Hair follicular keratinocyte (primary cell): ENCODE results near the gene ENO2. TPM values are rescaled to one million over a fixed set of nuclear protein-coding genes. Genes with fewer than 3 reads are reported as not detected.

Source experiments
- total RNA-seq: library from RNA; depleted of rRNA; stranded (reverse); fragments of >200 nt; gene quantifications from 2 replicates; pipeline ENCODE4 v1.2.3, GENCODE V29; 2015

Gene ENO2
- 0.68 and 2.1 TPM in 2 replicates for total RNA-seq

DNA sequence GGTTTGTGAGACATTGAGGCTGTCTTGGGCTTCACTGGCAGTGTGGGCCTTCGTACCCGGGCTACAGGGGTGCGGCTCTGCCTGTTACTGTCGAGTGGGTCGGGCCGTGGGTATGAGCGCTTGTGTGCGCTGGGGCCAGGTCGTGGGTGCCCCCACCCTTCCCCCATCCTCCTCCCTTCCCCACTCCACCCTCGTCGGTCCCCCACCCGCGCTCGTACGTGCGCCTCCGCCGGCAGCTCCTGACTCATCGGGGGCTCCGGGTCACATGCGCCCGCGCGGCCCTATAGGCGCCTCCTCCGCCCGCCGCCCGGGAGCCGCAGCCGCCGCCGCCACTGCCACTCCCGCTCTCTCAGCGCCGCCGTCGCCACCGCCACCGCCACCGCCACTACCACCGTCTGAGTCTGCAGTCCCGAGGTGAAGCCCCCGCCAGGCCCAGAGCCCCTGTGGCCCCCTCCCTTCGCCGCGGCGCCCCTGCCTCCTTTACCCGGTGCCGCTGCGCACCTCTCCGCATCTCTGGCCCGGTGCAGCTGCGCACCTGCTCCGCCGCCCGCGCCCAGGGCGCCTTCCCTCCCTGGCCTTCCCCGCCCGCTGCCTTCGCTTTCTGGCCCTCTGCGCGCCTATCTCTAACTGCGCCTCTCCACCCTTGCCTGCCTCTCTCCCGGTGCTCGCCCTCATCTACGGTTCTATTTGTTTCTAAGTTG is at the start of gene ENO2:
Gene ENO2 (plus strand): TSS at position 335 of the 701 bp plus-strand sequence. CDS start 1,253 bp downstream, outside the sequence.

GRCh38 chr12:6867413-6868210 is 46.8 kb upstream of the ENO2 start, which contains the start of gene TPI1:
TPI1 (plus strand) TSS chr12:6867531; CDS start chr12:6867567, 36 bp downstream.

DNA sequence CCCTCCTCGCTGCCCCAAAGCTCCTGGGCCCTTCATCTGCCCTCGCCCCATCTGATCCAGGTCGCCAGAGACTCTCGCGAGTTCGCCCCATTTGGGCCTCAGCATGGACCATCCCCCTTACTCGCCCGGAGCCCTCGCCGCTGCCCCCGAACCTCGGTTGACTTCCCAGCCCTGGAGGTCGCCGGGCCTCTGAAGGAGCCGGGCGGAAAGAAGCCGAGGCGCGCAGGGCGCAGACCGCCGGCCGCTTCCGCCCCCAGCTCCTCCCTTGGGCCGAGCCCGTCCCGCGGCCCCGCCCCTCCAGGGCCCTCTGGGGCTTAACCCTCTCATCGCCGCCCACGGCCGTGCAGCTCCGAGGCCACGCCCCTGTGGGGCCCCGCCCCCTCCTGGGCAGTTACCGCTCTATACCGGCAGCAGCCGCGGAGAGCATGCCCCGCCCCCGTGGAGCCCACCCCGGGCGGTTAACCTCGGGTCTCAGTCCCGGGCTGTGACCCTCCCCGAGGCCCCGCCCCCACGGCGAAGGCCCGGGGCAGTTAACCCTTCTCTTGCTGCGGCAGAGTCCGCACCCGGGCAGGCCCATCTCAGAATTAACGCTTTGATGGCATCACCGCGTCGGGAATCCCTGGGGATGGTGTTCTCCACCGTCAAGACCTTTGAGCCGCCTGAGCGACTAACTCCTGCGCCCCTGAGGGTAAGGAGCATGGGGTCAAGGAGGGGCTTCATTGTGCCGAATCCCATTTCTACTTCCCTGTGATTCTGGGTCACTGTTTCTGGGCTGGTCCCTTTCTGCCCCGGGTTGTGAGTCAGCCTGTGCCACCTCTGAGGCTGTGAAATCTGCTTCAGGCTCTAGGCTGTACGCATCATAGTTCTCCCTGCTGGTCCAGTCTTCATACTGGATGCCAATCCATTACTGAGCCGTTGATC is 41.0 kb upstream of the ENO2 start, which contains the start of gene SPSB2:
Gene SPSB2 (minus strand): TSS at position 210 of the 921 bp plus-strand sequence. CDS start 402 bp downstream, outside the sequence.

GRCh38 chr12:6904280-6905276 is 9.8 kb upstream of the ENO2 start, which contains the start of gene LRRC23:
LRRC23 (plus strand) TSS chr12:6904822; CDS start chr12:6905634, 812 bp downstream.

DNA sequence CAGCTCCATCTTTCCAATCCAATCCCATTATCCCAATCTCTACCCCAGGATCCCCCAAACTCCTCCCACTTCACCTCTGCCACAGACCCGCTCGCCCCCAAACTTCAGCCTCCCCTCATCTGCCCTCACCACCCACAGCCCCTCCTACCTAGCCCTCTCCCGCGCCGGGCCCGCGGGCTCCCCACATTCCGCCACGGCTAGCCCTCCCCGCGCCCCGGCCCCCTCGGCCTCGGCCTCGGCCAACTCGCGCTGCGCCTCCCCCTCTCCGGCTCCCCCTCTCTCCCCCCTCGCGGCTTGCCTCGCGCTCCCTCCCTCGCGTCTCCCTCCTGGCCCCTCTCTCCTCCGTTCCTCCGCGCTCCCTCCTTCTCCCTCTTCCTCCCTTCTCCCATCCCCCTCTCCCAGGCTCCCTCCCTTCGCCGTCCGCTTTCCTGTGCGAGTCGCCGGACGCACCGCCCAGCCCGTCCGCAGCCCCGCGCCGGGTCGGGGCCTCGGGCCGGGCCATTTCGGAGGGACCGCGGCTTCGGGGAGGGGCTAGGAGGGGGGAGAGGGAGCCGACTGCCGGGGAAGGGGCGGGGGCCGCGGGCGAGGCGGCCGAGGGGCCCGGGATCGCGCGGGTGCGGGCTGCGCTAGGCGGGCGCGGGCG is 13.1 kb downstream of the ENO2 start, which contains the start of gene ATN1:
Gene ATN1 (plus strand): TSS at position 581 of the 643 bp plus-strand sequence. CDS start 6,043 bp downstream, outside the sequence.

DNA sequence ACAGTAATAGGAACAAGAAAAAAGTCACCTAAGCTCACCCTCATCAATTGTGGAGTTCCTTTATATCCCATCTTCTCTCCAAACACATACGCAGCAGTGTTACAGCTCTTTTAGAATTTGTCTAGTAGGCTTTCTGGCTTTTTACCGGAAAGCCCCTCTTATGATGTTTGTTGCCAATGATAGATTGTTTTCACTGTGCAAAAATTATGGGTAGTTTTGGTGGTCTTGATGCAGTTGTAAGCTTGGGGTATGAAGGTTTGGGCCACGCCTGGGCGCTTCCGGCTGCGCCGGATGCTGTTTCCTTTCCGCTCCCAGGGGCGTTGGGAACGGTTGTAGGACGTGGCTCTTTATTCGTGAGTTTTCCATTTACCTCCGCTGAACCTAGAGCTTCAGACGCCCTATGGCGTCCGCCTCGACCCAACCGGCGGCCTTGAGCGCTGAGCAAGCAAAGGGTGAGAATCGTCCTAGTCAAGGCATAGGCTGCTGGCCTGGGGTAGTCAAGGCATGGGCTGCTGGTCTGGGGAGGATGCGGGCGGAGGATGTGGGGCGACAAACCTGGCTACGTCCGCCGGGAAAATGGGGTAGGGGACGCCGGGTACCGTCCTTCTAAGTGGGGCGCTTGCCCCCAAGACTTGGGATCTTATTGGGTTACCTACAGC is 29.5 kb downstream of the ENO2 start, which contains the start of the genes C12orf57 and RNU7-1:
Gene C12orf57 (plus strand): TSS at position 301 of the 659 bp plus-strand sequence. CDS start 100 bp downstream, at position 401.
Gene RNU7-1 (plus strand): TSS at position 95 of the 659 bp plus-strand sequence.

GRCh38 chr12:6950811-6951540 is 36.6 kb downstream of the ENO2 start, which contains the start of gene PTPN6:
PTPN6 (plus strand) TSS chr12:6951356; CDS start chr12:6951513, 157 bp downstream.

Other genes starting within 250 kb of the ENO2 start
- gene ZNF384, start 225.2 kb upstream of the ENO2 start, total RNA-seq, result 11.6 and 14.3 TPM in 2 replicates
- not detected in 2 replicates for gene PIANP, start 213.8 kb upstream of the ENO2 start, total RNA-seq
- gene COPS7A, start 190.5 kb upstream of the ENO2 start, total RNA-seq, result 78.2 and 94.5 TPM in 2 replicates
- gene MLF2, start 161.4 kb upstream of the ENO2 start, total RNA-seq, result 359 and 402 TPM in 2 replicates
- gene PTMS, start 148.2 kb upstream of the ENO2 start, total RNA-seq, result 102 and 124 TPM in 2 replicates
- 0.08 TPM in 1 of 2 replicates, not detected in the other for gene LAG3, start 142.1 kb upstream of the ENO2 start, total RNA-seq
- gene CD4, start 125.1 kb upstream of the ENO2 start, total RNA-seq, result not detected in 2 replicates
- gene GPR162, start 92.8 kb upstream of the ENO2 start, total RNA-seq, result not detected in 2 replicates
- gene P3H3, start 86.2 kb upstream of the ENO2 start, total RNA-seq, result 10.6 and 15.9 TPM in 2 replicates
- 0.47 and 0.49 TPM in 2 replicates for gene GNB3, start 73.7 kb upstream of the ENO2 start, total RNA-seq
- 16.6 and 52.9 TPM in 2 replicates for gene CDCA3, start 63.3 kb upstream of the ENO2 start, total RNA-seq
- 62.9 and 69.8 TPM in 2 replicates for gene USP5, start 62.4 kb upstream of the ENO2 start, total RNA-seq
- gene TPI1, start 47.0 kb upstream of the ENO2 start, total RNA-seq, result 989 and 1,326 TPM in 2 replicates
- gene SPSB2, start 41.3 kb upstream of the ENO2 start, total RNA-seq, result 12.8 and 13.2 TPM in 2 replicates
- 4.1 and 6.2 TPM in 2 replicates for gene LRRC23, start 9.8 kb upstream of the ENO2 start, total RNA-seq
- gene ATN1, start 13.4 kb downstream of the ENO2 start, total RNA-seq, result 8.4 and 17.5 TPM in 2 replicates
- gene RNU7-1, start 29.2 kb downstream of the ENO2 start, total RNA-seq, result not detected in 2 replicates
- gene C12orf57, start 29.4 kb downstream of the ENO2 start, total RNA-seq, result 146 and 147 TPM in 2 replicates
- gene PTPN6, start 36.8 kb downstream of the ENO2 start, total RNA-seq, result 20.9 and 24.3 TPM in 2 replicates
- 300 and 356 TPM in 2 replicates for gene PHB2, start 56.1 kb downstream of the ENO2 start, total RNA-seq
- gene EMG1, start 56.3 kb downstream of the ENO2 start, total RNA-seq, result 87.1 and 114 TPM in 2 replicates
- gene LPCAT3, start 103.9 kb downstream of the ENO2 start, total RNA-seq, result 17.3 and 32.2 TPM in 2 replicates
- 1.9 and 6.0 TPM in 2 replicates for gene C1S, start 146.1 kb downstream of the ENO2 start, total RNA-seq
- 11.9 and 12.6 TPM in 2 replicates for gene C1R, start 177.9 kb downstream of the ENO2 start, total RNA-seq
- gene C1RL, start 194.6 kb downstream of the ENO2 start, total RNA-seq, result 19.4 and 29.4 TPM in 2 replicates
- gene RBP5, start 214.3 kb downstream of the ENO2 start, total RNA-seq, result not detected in 2 replicates
- gene CLSTN3, start 215.8 kb downstream of the ENO2 start, total RNA-seq, result 6.4 and 17.6 TPM in 2 replicates